ENCODE data around the gene SUFU. TPM values are rescaled to one million over a fixed set of nuclear protein-coding genes. Genes with fewer than 3 reads are reported as not detected.

Gene SUFU
- polyA plus RNA-seq, 4 donors, result 26.7 to 32.0 (median 28.0) TPM

GRCh38 chr10:102630663-102631062 lies 126.9 kb downstream of the SUFU start:
- DNase-seq (ENCODE audit: low read depth in 4 of 4, low spot score in 2 of 4), result no peak

- DNase-seq (ENCODE audit: low read depth in 4 of 4, low spot score in 2 of 4), result no peak
Measured at GRCh38 chr10:102631525-102632393, 128.0 kb downstream of the SUFU start.

GRCh38 chr10:102632394-102633111 lies 128.8 kb downstream of the SUFU start:
- DNase-seq (ENCODE audit: low read depth in 4 of 4, low spot score in 2 of 4), result no peak

DNA sequence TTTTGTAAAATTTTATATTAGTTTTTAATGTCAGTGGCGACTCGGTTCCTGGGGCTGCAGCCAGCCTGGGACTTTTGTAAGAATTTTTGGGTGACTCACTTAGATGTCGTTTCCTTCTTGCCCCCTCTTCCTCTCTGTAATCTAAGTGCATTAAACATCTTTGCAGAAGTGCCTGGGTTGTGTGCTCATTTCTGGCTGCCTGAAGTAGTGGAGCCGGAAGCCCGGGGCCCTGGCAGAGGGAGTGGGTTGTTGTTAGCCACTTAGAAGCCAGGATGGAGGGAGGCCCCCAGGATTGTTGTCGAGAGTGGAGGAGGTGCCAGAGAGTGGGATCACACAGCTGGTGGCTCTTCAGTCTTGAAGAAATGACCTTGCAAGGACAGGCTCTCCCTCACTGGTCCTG lies 129.5 kb downstream of the SUFU start:
- DNase-seq (ENCODE audit: low read depth in 4 of 4, low spot score in 2 of 4), result no peak

DNA sequence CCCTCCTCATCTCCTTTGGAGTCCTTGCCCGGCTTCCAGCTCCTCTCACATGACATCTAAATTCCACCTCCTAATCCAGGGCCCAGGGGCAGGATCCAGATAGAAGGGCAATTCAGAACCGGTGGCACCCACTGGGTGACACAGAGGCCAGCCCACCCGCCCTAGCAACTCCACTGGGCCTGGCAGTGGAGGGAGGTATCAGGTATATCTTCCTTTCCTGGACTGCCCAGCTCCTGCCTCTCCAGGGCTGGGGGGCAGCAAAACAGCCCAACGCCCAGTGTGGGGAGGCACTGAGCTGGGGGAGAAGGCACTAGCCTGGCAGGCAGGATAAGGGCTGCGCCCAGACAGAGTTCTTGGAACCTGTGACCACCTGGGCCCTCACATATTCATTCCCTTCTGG lies 130.1 kb downstream of the SUFU start:
- DNase-seq (ENCODE audit: low read depth in 4 of 4, low spot score in 2 of 4), result no peak

DNA sequence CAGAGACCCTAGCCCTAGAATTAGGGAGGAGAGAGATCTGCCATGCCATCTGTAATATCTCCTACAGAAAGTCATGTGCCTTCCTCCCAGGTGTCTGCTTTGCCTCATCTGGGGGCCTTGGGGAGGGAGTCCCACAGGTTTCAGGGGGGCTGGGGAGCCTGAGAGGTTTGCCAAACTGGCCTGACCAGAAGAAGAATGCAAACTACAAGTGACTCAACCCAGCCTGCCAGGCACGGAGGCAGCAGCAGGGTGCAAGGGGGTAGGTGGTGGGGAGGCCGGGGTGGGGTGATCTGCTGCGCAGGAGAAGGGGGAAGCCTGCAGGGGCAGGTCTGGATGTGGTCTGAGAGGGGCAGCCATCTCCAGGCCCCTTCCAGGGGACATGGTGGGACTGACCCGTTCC lies 130.9 kb downstream of the SUFU start:
- no peak for DNase-seq (ENCODE audit: low read depth in 4 of 4, low spot score in 2 of 4)

DNA sequence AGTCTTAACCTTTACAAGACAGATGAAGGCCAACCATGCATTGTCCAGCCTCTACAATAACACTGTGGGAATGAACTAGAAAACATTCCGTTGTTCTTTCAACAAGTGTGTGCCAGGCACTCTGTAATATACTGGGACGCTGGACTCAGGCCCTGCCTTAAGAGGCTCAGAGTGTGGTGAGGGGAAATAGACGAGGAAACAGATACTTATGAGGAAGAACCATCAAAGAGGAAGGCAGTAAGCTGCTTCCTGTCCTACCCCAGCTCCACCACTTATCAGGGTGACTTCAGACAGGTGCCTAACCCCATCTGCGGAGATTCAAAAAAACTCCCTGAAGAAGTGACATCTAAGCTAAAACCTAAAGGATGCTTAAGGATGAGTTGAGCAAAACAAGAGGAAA lies 131.6 kb downstream of the SUFU start:
- no peak for DNase-seq (ENCODE audit: low read depth in 4 of 4, low spot score in 2 of 4)

GRCh38 chr10:102639537-102639936 lies 135.8 kb downstream of the SUFU start:
- no peak for DNase-seq (ENCODE audit: low read depth in 4 of 4, low spot score in 2 of 4)

- DNase-seq (ENCODE audit: low read depth in 4 of 4, low spot score in 2 of 4), result no peak
Measured at GRCh38 chr10:102641402-102641801, 137.6 kb downstream of the SUFU start.

DNA sequence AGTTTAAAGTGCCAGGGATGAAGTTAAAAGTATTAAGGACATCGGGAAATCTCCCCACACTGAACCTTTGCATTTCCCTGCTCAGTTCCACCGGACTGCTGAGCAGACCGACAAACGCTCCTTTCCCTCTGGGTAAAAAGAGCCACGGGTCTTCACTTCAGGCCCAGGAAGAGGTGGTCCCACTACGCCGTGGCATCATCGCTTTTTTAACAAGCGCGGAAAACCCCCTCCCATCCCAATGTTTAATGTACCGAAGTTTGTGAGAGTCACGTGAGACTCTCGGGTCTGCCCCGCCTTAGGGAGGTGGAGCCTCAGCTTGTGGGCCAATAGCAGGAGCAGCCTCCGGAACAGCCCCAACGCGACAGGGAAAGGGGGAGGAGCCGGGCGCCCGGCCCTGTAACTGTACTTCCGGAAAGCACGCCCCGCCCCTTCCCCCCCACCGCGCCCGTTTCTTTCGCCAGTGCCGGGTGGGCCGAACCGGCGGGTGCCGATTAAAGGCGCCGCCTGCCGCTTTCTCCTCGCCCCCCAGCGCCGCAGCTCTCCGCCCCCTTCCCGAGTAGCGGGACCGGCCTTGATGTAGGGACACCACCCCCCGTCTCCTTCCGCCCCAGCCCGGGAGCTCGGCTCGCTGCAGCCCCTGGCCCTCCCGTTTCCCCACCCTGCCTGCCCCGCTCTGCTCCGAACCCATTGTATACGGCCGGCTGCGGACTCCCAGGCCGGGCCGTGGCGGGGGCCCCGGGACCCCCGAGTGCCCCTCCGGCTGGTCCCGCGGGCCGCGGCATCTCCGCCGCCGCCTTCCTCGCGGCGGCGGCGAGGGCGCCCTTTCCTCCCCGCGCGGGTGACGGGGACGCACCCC lies 138.3 kb downstream of the SUFU start:
- peak in 3 of 4 donors; percentile 95 to 98 (median 97) for DNase-seq (ENCODE audit: low read depth in 4 of 4, low spot score in 2 of 4)

DNA sequence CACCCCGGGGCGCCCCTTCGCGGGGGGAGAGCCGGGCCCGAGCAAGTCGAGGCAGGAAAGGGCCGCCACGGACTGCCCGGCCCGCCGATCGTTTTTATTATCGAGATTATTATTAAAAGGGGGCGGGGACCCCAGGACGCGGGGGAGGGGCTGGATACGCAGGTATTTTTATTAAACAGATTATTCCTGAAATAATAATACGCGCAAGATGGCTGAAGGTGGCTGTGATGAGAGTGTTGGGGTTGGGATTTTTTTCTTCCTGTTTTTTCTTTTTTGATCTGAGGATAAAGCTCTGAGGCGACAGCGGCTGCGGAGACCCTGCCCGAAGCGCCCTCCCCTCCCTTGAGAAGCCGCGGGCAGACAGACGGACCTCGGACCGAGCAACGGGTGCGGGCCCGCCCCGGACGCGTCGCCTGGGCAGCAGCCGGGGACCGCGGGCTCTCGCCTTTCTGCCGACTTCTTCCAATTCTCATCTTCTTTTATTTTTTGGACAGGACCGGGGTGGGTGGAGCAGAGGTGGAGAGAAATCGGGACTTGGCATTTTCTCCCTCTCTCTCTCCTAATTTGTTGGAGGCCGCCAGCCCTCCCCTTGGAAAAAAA lies 139.1 kb downstream of the SUFU start:
- DNase-seq (ENCODE audit: low read depth in 4 of 4, low spot score in 2 of 4), result no peak

- DNase-seq (ENCODE audit: low read depth in 4 of 4, low spot score in 2 of 4), result no peak
Measured at GRCh38 chr10:102643336-102644065, 139.7 kb downstream of the SUFU start.

- no peak for DNase-seq (ENCODE audit: low read depth in 4 of 4, low spot score in 2 of 4)
Measured at GRCh38 chr10:102644066-102644645, 140.4 kb downstream of the SUFU start, which contains the start of gene TRIM8. TSS of gene TRIM8 (plus strand) at chr10:102644479. CDS start at chr10:102644618, 139 bp downstream.

GRCh38 chr10:102644646-102645387 lies 141.0 kb downstream of the SUFU start:
- DNase-seq (ENCODE audit: low read depth in 4 of 4, low spot score in 2 of 4), result no peak

DNA sequence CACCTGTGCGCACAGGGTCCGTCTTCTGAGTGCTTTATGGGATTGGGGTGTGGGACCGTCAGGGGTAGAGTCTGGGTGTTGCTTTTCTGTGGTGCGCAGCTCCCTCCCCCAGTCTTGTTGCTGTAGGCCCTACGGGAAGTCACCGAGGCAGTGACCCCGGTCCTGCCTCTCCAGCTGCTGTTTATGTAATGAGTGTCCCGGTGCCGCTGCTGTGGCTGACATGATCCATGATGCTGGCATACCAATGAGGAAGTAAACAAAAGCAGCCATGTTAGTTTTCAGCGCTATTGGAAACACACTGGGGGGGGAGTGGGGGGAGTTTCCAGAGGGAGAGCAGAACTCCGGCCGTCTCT lies 141.6 kb downstream of the SUFU start:
- peak in 1 of 4 donors; percentile 73 for DNase-seq (ENCODE audit: low read depth in 4 of 4, low spot score in 2 of 4)

GRCh38 chr10:102645741-102646609 lies 142.2 kb downstream of the SUFU start:
- no peak for DNase-seq (ENCODE audit: low read depth in 4 of 4, low spot score in 2 of 4)

GRCh38 chr10:102646610-102647442 lies 143.1 kb downstream of the SUFU start:
- peak in 1 of 4 donors; percentile 53 for DNase-seq (ENCODE audit: low read depth in 4 of 4, low spot score in 2 of 4)
